GM18508 (cell line): ENCODE results near the gene PTGDR2.
A peak's percentile ranks its signal among the peaks of the same experiment; 100 is the strongest.
"Not testable (repeated sequence)": the region's sequence is repeated elsewhere in the genome, so short reads cannot be mapped to it uniquely, and the experiment has no call there.

Experiments
- ATAC-seq: cut with Tn5 transposase; IDR thresholded peaks from one replicate; pipeline ENCODE4 v1.9.1; 2021; ENCODE audit warnings: moderate number of reproducible peaks; ENCODE audit not compliant: insufficient read depth, unreplicated experiment

PTGDR2 gene

GRCh38 chr11:60844045-60844869 lies 11.5 kb downstream of the PTGDR2 start:
- ATAC-seq: no peak

- ATAC-seq: no peak
These were observed 12.8 kb downstream of the PTGDR2 start for GRCh38 chr11:60842668-60843600.

GRCh38 chr11:60841797-60842667 lies 13.7 kb downstream of the PTGDR2 start, which contains the start of gene CCDC86:
Gene CCDC86 (plus strand): TSS chr11:60842113. CDS start chr11:60842125, 12 bp downstream.
- ATAC-seq: peak; percentile 34

- ATAC-seq: no peak
These were observed 15.0 kb downstream of the PTGDR2 start for GRCh38 chr11:60840470-60841430.

GRCh38 chr11:60838132-60838531 lies 17.6 kb downstream of the PTGDR2 start:
- no peak for ATAC-seq

GRCh38 chr11:60836866-60837515 lies 18.8 kb downstream of the PTGDR2 start:
- ATAC-seq: no peak

- ATAC-seq: no peak
These were observed 20.3 kb downstream of the PTGDR2 start for GRCh38 chr11:60835534-60835846.

GRCh38 chr11:60834742-60835533 lies 20.8 kb downstream of the PTGDR2 start:
- no peak for ATAC-seq

GRCh38 chr11:60831501-60832079 lies 24.2 kb downstream of the PTGDR2 start:
- no peak for ATAC-seq

- ATAC-seq: peak; percentile 72
These were observed 24.6 kb downstream of the PTGDR2 start for GRCh38 chr11:60831143-60831500.

- ATAC-seq: peak; percentile 17
These were observed 25.1 kb downstream of the PTGDR2 start for GRCh38 chr11:60830478-60831142.

GRCh38 chr11:60825790-60826189 lies 30.0 kb downstream of the PTGDR2 start:
- no peak for ATAC-seq

- ATAC-seq: no peak
These were observed 30.6 kb downstream of the PTGDR2 start for GRCh38 chr11:60825118-60825517.

- not testable (repeated sequence) for ATAC-seq
These were observed 31.9 kb downstream of the PTGDR2 start for GRCh38 chr11:60823745-60824306.

- no peak for ATAC-seq
These were observed 33.7 kb downstream of the PTGDR2 start for GRCh38 chr11:60821827-60822599.

- no peak for ATAC-seq
These were observed 37.7 kb downstream of the PTGDR2 start for GRCh38 chr11:60818057-60818456.
